ENCODE data around the gene SELENOS. TPM values are rescaled to one million over a fixed set of nuclear protein-coding genes. Genes with fewer than 3 reads are reported as not detected.

Gene SELENOS
- total RNA-seq, 2 experiments from 2014 or later, result 13.1 to 15.3 TPM

DNA sequence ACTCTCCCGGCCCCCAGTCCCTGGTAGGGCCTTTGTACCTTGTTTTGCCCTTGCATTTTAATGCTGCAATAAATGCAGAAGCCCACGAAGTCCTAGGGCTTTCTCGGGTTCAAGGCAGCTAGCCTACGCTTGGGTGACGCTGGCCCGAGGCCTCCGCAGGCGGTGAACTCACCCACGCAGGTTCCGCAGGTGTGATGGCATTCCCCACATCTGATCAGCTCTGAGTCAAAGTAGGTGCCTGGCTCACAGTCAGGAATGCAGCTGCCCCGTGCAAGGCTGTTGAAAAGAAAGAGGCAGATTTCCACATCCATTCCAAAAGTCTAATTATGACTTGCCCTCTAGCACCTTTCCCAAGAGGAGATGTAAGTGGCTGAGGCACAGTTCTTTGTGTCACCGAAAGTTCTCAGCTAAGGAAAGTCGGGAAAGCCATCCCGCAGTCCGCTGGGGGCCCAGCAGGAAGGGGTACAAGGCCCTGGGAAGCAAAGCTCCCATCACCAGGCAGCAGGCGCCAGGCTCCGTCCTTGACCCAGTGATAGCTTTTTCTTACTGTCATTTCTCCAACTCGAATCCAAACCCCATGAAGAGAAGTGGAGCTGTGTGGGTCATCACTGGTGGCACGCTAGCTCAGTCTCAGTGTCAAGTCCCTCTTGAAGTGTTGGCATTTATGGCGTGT is 41.0 kb upstream of the SELENOS start:
- DNase-seq, result no peak
- Mint-ChIP-seq H3K27ac (no peak overlapping the region), H3K4me1 (ENCODE audit: low read depth) (peaks cover 10% of the 10 kb centered on the region), H3K9me3 (no peaks in the 10 kb centered on the region), H3K27me3 (ENCODE audit: low read depth) (no peaks in the 10 kb centered on the region), H3K4me3 (no peak overlapping the region), H3K36me3 (ENCODE audit: low read depth) (no peaks in the 10 kb centered on the region)
- intact Hi-C loops (cut with micrococcal nuclease), result no loop called here
- CTCF ChIA-PET, result interaction anchor here (2.9 kb wide), 1 partner anchor 30 kb away, joined by 17 read pairs; no protein-coding TSS in a partner anchor

DNA sequence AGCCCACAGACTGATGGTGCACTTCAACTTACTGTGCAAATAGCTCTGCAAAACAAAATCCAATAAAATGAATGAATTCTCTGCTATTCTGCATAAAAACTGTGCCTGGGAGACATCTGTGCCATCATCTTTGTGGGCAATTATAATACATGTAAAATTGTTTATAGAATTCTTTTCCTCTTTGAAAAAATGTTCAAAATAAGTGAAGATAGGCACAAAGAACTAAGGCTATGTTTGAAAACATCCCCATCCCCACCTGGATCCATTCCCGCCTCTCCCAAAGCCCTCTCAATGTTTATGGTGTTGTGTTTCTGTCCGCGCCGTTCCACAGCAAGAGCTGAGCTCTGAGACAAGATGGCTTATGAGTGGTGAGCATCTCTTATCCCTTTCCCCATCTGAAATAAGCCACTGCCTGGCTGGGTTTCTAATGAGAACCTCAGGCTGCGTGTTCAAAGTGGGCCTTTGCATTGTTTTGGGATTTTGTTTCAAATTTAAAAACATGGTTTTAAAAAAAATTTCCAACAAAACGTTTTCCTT is 40.1 kb upstream of the SELENOS start:
- intact Hi-C loops (cut with micrococcal nuclease), result no loop called here

DNA sequence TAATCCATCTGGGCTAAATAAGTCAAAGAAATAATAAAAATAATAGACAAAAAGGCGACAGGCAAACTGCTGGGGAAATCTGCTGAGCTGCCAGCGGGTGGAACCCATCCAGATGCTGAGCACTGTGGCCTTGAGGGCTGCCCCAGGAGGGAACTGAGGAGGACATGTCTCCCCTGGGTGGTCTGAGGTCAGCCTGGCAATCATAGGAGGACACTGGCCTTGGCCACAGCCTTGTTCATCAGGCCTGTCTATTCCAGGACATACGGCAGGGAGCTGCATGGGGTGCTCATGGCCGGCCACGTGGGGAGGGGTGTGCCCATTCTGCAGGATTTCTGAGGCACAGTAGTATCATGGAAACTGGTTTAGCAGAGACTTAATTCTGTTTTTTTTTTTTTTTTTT is 39.2 kb upstream of the SELENOS start:
- no peak overlapping the region for H3K27ac Mint-ChIP-seq

More for the DNA sequence above, 40.1 kb upstream of the SELENOS start:
- no peak overlapping the region for H3K4me3 Mint-ChIP-seq
- H3K27ac Mint-ChIP-seq, result no peak overlapping the region
- H3K9me3 Mint-ChIP-seq, result no peaks in the 10 kb centered on the region
- no peaks in the 10 kb centered on the region for H3K27me3 Mint-ChIP-seq (ENCODE audit: low read depth)
- DNase-seq, result no peak
- H3K4me1 Mint-ChIP-seq (ENCODE audit: low read depth), result peaks cover 10% of the 10 kb centered on the region
- H3K36me3 Mint-ChIP-seq (ENCODE audit: low read depth), result no peaks in the 10 kb centered on the region
- CTCF ChIA-PET, result interaction anchor here (1.1 kb wide), 1 partner anchor 185 kb away, joined by 3 read pairs; no protein-coding TSS in a partner anchor

DNA sequence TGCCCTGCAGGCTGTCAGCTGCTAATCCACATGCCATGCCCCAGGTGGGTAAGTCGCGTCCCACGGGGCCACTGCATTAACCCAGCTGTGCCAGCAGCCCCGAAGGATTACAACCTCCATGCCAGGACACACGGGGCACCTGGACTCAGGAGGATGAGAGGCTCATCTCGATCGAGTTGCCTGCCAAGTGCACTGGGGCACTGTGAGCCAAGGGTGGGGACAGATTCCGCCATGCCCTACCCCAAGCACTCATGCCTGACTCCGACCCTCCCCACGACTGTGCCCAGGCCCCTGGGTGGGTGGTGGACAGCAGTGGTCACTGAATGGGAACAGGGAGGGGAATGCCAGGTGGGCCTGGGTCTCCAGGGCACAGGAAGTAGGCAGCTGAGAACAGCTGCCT is 38.5 kb upstream of the SELENOS start:
- H3K36me3 Mint-ChIP-seq (ENCODE audit: low read depth), result no peaks in the 10 kb centered on the region
- DNase-seq, result no peak
- CTCF ChIA-PET, result interaction anchor here (1.1 kb wide), 1 partner anchor 91 kb away, joined by 3 read pairs; no protein-coding TSS in a partner anchor
- intact Hi-C loops (cut with micrococcal nuclease), result no loop called here
- no peak overlapping the region for H3K27ac Mint-ChIP-seq
- H3K4me3 Mint-ChIP-seq, result no peak overlapping the region
- peaks cover 6% of the 10 kb centered on the region for H3K4me1 Mint-ChIP-seq (ENCODE audit: low read depth)
- no peaks in the 10 kb centered on the region for H3K9me3 Mint-ChIP-seq
- H3K27me3 Mint-ChIP-seq (ENCODE audit: low read depth), result no peaks in the 10 kb centered on the region

More for the DNA sequence above, 39.2 kb upstream of the SELENOS start:
- no peak overlapping the region for H3K4me3 Mint-ChIP-seq
- CTCF ChIA-PET, result interaction anchor here (1.1 kb wide), 1 partner anchor 186 kb away, joined by 3 read pairs; no protein-coding TSS in a partner anchor
- H3K27me3 Mint-ChIP-seq (ENCODE audit: low read depth), result no peaks in the 10 kb centered on the region
- intact Hi-C loops (cut with micrococcal nuclease), result no loop called here
- no peaks in the 10 kb centered on the region for H3K36me3 Mint-ChIP-seq (ENCODE audit: low read depth)
- no peaks in the 10 kb centered on the region for H3K9me3 Mint-ChIP-seq
- no peak for DNase-seq
- peaks cover 10% of the 10 kb centered on the region for H3K4me1 Mint-ChIP-seq (ENCODE audit: low read depth)

DNA sequence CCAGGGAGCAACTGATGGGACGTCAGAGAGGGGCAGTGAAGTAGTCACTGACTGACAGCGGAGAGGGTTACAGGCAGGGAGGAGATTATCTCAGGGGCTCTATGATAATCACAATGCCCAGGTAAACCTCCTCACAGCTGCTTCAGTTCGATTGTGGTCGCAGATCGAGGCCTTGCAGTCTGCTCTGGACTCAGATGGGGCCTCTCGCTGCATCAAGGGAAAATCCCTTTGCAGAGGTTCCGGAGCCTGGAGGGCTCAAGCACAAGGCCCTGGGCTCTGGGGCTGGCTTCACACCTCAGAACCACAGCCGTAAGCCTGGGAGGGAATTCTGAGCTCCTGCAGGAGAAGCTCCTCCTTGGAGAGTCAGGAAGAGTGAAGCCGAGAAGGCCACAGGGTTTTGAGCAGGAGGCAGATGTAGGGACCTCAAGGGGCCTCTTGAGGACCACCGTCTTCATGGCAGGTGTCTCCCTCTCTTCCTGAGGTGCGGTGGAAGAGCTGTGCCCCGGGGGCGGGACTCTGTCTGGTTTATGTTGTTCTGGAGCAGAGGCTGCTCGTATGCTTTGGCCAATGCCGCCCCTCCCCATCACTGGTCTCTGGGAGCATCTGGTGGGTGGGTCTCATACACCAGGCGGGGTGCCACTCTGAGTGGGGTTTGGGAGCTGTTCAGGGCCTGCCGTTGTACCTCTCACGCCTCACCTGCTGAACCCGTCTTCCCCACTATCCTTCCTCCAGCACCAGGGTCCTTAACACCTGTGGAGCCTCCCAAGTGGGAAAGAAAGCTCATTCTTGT is 37.2 kb upstream of the SELENOS start:
- Mint-ChIP-seq H3K4me3 (no peak overlapping the region), H3K9me3 (no peaks in the 10 kb centered on the region), H3K27me3 (ENCODE audit: low read depth) (no peaks in the 10 kb centered on the region), H3K27ac (no peak overlapping the region), H3K36me3 (ENCODE audit: low read depth) (no peaks in the 10 kb centered on the region), H3K4me1 (ENCODE audit: low read depth) (no peaks in the 10 kb centered on the region)
- DNase-seq, result no peak
- CTCF ChIA-PET, result interaction anchor here (0.6 to 1.3 kb wide), 3 partner anchors 27 to 327 kb away, joined by 3 to 4 read pairs (median 3); no protein-coding TSS in a partner anchor
- intact Hi-C loops (cut with micrococcal nuclease), result no loop called here

DNA sequence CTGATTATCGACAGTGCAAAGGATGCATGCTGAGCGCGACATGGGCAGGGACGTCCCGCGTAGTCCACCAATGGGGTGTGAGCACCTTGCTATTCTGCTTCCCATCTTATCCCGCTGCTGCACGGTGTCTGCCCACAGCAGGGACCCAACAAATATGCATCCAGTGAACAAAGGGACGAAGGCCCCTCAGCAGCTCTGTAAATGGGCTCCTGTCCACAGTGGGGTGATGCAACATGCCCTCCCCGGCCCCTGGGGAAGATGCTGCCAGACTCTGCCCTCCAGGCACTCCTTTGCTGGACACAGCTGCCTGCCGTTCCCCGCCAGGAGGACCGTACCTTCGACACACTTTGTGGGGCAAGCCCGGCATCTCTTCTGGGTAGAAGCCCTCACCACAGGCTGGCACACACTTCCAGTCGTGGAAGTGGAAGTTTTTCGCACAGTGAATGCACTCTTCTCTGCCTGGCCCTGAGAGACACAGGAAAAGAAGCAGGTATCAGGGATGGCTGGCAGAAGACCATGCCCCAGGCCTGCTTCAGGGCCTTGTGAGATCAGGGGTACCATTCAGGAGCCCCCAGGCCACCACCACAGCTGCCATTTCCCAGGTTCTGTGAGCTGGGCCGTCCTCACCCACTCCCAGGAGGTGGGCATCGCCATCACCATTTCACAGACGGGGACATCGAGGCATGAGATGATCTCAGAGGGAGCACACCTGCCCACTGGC is 35.9 kb upstream of the SELENOS start:
- DNase-seq, result no peak
- Mint-ChIP-seq H3K27ac (no peak overlapping the region), H3K4me1 (ENCODE audit: low read depth) (no peaks in the 10 kb centered on the region), H3K9me3 (no peaks in the 10 kb centered on the region), H3K36me3 (ENCODE audit: low read depth) (no peaks in the 10 kb centered on the region), H3K4me3 (no peak overlapping the region), H3K27me3 (ENCODE audit: low read depth) (no peaks in the 10 kb centered on the region)
- intact Hi-C loops (cut with micrococcal nuclease), result no loop called here
- CTCF ChIA-PET, result interaction anchor here (0.6 kb wide), 1 partner anchor 56 kb away, joined by 3 read pairs; no protein-coding TSS in a partner anchor

DNA sequence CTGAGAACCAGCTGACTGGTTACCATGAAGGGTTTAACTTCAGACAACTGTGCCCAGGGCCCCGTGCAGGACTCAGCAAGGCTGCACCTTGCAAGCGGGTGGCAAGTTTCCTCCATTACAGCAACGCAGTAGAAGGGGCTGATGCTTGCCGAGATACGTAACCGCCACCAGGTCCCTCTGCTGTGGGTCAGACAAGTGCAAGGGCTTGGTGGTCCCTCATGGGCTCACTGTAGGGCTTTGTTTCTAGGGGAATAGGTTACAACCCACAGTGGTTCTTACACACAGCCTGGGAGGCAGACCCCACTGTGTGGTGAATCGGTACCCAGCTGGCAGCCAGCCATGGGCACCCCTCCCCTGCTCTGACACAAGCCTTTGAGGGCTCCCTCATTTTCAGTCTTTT is 33.2 kb upstream of the SELENOS start:
- intact Hi-C loops (cut with micrococcal nuclease), result no loop called here
- no peak overlapping the region for H3K4me3 Mint-ChIP-seq
- DNase-seq, result no peak

DNA sequence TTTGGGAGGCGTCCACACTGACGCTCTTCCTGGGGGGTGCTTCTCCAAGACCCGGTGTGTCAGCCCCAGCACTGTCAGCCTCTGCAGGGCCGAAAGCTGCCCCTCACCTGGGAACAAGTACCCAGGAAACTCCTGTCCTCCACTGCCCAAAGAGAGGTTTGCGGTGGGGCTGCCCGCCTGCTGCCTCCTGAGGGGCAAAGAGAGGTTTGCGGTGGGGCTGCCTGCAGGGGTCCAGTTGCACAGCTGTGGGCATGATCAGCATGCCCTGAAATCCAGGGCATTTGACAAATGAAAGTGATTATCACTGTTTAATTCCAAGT is 32.8 kb upstream of the SELENOS start:
- Mint-ChIP-seq H3K27me3 (ENCODE audit: low read depth) (no peaks in the 10 kb centered on the region), H3K36me3 (ENCODE audit: low read depth) (no peaks in the 10 kb centered on the region), H3K4me3 (no peak overlapping the region), H3K9me3 (no peaks in the 10 kb centered on the region), H3K27ac (no peak overlapping the region), H3K4me1 (ENCODE audit: low read depth) (no peaks in the 10 kb centered on the region)
- intact Hi-C loops (cut with micrococcal nuclease), result no loop called here
- no peak for DNase-seq
- CTCF ChIA-PET, result no interaction called here

More for the DNA sequence above, 33.2 kb upstream of the SELENOS start:
- Mint-ChIP-seq H3K27me3 (ENCODE audit: low read depth) (no peaks in the 10 kb centered on the region), H3K36me3 (ENCODE audit: low read depth) (no peaks in the 10 kb centered on the region), H3K27ac (no peak overlapping the region), H3K4me1 (ENCODE audit: low read depth) (no peaks in the 10 kb centered on the region), H3K9me3 (no peaks in the 10 kb centered on the region)
- CTCF ChIA-PET, result no interaction called here

DNA sequence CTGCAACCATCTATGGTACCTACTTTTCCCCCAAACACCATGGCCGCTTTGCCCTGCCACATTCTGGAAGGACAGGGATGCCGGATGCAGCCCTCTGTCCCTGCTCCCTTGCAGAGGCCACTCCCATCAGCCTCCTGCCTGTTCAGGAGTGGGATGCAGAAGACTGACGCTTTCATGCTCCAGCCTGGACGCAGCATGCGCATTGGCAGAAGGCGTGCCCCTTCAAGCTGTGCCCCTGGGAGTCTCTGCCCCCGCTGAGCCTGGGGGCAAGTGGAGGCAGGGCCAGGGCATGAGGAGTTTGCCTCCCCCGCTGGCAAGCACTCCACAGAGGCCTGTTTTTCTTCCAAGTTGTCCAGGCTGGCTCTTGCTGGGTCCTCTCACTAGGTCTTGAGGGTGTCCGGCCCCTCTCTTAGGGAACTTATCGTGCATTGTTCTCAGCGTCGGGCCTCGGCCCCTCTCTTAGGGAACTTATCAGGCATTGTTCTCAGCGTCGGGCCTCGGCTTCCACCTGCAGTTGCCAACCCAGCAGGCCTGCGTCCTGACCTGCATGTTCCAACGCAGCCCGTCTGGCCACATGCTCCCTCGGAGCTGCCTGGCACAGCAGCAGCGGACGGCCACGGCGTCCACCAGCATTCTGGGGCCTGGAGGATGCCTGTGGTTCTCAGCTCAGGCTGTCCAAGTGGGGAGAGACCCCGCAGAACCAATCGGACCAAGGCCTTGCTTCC is 32.3 kb upstream of the SELENOS start:
- Mint-ChIP-seq H3K9me3 (no peaks in the 10 kb centered on the region), H3K4me1 (ENCODE audit: low read depth) (no peaks in the 10 kb centered on the region), H3K4me3 (no peak overlapping the region), H3K27ac (no peak overlapping the region), H3K36me3 (ENCODE audit: low read depth) (no peaks in the 10 kb centered on the region), H3K27me3 (ENCODE audit: low read depth) (no peaks in the 10 kb centered on the region)
- CTCF ChIA-PET, result interaction anchor here (1.4 kb wide), 2 partner anchors 11 to 331 kb away, joined by 4 read pairs; no protein-coding TSS in a partner anchor
- DNase-seq, result no peak
- intact Hi-C loops (cut with micrococcal nuclease), result no loop called here

DNA sequence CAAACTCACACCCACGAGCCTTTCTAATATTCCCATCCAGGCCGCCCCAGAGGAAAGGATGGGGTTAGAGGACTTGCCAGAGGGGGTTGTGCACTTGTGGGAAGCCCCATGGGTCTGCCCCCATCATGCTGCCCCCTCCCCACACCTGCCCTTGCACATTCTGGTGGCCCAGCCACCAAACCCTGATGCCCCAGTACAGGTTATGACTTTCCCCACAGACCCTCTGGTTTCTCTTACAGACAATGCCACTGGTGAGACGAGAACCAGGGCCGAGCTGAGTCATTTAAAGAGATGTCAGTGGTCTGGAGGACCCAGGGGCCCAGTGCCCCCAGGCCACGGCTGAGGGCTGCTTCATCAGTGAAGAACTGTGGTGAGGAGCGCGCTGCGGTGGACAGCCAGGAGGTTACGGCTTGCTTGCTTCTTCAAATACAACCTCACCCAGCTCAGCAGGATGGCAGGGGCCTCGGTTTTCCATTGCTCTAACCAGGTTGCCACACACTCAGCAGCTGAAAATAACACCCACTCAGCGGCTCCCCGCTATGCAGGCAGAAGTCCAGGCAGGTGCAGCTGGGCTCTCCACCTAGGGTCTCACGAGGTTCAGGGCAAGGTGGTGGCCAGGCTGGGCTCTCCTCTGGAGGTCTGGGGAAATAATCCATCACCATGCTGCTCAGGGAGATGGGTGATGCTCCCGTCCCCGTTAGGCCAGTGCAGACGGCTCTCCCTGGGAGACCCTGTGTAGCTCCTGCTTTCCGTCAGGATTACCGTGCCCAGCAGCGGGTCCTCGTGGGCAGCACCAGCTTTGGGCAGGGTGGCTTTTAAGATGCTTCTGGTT is 31.5 kb upstream of the SELENOS start:
- Mint-ChIP-seq H3K4me1 (ENCODE audit: low read depth) (no peaks in the 10 kb centered on the region), H3K27me3 (ENCODE audit: low read depth) (no peaks in the 10 kb centered on the region), H3K9me3 (no peaks in the 10 kb centered on the region), H3K4me3 (no peak overlapping the region), H3K27ac (no peak overlapping the region), H3K36me3 (ENCODE audit: low read depth) (no peaks in the 10 kb centered on the region)
- CTCF ChIA-PET, result interaction anchor here (1.4 kb wide), 2 partner anchors 12 to 332 kb away, joined by 4 read pairs; no protein-coding TSS in a partner anchor
- intact Hi-C loops (cut with micrococcal nuclease), result no loop called here
- DNase-seq, result no peak
